HG03432 (cell line): ENCODE results near the gene UBTD1.
"Not testable (repeated sequence)": the region's sequence is repeated elsewhere in the genome, so short reads cannot be mapped to it uniquely, and the experiment has no call there.

Source experiments
- ATAC-seq: cut with Tn5 transposase; IDR thresholded peaks from one replicate; pipeline ENCODE4 v1.9.1; 2021; ENCODE audit warnings: mild to moderate bottlenecking, moderate library complexity; ENCODE audit not compliant: unreplicated experiment

UBTD1 gene

DNA sequence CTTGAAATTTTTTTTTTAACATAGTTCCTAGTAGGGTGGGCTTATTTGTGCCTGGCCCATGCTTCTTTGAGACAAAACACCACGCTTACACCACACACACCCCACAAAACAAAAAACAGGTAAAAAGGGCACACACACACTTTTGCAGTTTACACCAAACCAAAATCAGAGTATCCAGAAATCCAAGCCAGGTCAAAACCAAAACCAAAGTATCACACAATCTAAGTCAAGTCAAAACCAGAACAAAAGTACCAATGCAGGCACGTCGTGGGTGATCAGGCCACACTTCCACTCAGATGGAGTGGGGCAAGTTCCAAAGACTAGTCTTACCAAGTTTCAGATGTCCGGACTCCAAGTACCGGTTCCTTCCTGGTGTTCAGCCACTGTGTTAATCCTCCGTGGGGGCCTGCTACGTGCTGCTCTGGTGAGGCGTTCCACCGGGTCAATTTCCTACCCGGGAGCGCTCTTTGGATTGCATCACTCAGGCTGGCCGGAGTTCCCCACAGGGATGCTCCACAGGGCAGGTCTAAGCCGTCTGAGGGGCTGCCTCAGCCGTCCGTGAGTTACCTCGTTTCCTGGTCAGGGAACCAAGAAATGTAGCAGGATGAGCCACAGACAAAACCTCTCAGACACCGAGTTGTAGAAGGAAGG, 62.1 kb downstream of the UBTD1 start:
- ATAC-seq, result not testable (repeated sequence)

DNA sequence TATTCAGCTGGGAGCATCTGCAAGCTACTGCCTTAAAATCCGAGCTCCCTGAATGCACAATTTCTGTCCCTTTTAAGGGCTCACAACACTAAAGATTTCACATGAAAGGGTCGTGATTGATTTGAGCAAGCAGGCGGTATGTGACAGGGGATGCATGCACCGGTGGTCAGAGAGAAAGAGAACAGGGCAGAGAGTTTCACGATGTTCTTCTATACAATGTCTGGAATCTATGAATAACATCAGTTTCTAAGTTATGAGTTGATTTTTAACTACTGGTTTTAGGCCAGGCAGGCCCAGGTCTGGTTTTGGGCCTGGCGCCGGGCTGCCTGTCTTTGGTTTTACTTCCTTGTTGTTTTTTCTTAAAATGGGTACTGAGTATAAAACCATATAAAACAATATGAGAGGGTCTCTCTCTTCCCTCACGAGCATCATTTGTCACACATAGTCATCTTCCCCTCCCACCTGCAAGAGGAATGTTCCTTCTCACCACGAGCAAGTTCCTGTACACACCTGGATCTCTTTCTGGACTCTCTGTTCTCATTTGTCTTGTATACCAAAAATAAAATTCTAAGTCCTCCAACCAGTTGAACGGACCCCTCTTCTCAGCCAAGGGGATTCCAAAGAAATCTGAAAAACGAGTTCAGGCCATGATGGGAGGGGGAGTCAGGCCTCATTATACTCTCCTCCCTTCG, 62.8 kb downstream of the UBTD1 start:
- not testable (repeated sequence) for ATAC-seq

DNA sequence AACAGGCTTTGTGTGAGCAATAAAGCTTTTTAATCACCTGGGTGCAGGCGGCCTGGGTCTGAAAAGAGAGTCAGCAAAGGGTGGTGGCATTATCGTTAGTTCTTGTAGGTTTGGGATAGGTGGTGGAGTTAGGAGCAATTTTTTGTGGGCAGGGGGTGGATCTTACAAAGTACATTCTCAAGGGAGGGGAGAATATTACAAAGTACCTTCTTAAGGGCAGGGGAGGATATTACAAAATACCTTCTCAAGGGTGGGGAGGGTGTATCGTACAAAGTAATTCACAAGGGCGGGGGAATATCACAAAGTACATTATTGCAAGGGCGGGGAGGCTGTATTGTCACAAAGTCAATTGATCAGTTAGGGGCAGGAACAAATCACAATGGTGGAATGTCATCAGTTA, 63.6 kb downstream of the UBTD1 start:
- ATAC-seq, result not testable (repeated sequence)

DNA sequence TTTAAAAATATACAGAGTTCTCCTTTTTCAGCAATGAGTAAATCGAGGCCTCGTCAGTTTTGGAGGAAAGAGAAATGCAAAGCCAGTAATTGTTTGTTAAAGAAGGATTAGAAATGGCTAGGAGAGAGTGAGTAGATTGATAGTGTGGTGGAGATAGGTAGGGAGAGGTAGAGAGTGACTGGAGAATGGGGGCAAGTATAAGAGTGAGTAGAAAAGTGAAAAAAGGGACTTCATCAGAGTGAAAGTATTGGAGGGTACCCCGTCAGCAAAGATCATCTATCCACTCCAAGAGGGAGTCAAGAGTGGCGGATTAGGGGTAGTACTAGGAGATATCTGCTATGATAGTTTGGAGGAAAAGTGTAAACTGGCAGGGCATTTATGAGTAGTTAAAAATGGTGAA, 64.6 kb downstream of the UBTD1 start:
- ATAC-seq, result no peak

DNA sequence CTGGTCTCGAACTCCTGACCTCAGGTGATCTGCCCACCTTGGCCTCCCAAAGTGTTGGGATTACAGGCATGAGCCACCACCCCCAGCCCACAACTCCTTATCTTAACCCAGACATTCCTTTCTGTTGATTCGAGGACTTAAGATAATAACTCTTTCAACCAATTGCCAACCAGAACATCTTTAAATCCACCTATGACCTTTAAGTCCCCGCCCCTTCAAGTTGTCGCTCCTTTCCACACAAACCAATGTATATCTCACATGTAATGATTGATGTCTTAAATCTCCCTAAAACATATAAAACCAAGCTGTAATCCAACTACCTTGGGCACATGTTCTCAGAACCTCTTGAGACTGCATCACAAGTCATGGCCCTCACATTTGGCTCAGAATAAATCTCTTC, 66.1 kb downstream of the UBTD1 start:
- ATAC-seq, result no peak

DNA sequence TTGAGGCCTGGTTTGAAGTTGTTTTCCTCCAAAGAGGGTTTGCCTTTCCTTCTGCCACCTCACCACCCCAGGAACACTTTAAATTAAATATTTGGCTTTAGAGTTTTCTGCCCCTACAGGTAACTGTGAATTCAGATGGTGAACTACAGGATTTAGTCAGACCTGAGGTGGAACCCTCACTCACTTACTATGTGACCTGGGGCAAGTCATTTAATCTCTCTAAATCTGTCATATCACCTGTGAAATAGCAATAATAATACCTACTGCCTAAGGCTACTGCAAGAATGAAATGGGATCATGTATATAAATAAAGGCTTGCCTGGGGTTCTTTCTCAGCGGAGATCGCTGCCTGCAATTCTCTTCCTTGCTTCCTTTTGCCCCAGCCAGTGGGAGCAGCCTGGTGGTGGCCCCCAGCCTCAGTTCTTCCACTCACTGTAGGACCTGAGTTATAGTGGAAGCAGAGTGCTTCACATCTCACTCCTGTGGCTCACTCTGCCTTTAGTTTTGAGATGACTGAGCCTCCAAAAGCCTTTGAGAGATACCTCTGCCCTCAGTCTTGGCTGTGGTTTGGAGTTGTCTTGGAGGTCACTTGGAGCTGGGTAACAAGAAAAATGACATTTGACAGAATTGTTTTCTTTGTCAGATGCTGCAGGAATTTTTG, 67.7 kb downstream of the UBTD1 start:
- ATAC-seq, result no peak

DNA sequence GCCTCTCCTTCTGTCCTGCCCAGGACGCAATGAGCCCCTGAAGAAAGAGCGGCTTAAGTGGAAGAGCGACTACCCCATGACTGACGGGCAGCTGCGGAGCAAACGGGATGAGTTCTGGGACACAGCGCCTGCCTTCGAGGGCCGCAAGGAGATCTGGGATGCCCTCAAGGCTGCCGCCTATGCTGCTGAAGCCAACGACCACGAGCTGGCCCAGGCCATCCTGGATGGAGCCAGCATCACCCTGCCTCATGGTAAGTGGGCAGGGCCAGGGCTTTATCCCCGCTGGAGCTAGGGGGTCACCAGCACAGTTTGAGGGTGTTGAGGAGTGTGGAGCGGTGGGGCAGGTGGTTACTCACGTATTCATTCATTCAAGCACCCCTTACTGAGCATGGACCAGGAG, 69.2 kb downstream of the UBTD1 start:
- ATAC-seq, result no peak

DNA sequence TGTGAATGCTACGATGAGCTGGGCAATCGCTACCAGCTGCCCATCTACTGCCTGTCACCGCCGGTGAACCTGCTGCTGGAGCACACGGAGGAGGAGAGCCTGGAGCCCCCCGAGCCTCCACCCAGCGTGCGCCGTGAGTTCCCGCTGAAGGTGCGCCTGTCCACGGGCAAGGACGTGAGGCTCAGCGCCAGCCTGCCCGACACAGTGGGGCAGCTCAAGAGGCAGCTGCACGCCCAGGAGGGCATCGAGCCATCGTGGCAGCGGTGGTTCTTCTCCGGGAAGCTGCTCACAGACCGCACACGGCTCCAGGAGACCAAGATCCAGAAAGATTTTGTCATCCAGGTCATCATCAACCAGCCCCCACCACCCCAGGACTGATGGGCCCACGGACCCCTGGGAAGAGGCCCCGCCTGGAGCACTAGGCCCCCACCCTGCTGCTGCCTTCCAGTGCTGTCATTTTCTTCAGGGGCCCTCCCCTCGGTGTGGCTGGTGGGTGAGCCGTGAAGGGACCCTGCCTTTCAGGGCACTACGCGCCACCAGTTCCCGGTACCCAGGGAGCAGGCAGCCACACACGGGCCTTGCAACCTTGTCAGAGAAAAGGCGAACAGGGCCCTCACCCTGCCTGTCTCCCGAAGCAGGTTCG, 71.5 kb downstream of the UBTD1 start:
- no peak for ATAC-seq

DNA sequence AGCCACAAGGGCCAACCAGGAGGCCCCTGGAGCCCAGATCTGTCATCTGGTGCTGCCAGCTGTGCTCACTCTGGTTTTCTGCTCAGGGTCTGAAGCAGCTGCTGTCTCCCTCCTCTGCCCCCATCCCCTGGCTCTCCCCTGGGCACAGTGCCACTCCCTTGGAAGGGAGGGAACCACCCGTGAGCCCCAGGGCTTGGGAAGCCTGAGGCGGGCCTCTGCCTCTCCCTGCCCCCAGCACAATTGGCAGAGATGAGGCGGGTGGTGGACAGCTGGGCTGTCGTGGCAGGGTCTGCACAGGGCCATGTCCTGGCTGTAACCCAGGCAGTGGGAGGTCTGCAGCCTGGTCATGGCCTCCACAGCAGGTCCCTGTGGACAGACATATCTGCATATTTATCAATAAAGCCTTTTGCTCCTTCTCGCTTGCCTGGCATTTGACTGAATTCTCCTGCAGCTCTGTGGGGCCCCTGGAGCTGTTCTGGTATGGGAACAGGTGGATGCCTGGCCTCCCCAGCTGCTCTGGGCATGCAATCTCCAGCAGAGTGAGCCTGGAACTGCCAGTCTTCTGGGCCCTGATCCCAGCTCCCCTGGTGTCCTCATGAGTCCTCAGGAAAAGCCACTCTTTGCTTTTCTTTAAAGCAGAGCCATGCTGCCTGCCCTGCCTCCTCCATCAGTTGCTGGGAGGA, 72.2 kb downstream of the UBTD1 start:
- no peak for ATAC-seq

DNA sequence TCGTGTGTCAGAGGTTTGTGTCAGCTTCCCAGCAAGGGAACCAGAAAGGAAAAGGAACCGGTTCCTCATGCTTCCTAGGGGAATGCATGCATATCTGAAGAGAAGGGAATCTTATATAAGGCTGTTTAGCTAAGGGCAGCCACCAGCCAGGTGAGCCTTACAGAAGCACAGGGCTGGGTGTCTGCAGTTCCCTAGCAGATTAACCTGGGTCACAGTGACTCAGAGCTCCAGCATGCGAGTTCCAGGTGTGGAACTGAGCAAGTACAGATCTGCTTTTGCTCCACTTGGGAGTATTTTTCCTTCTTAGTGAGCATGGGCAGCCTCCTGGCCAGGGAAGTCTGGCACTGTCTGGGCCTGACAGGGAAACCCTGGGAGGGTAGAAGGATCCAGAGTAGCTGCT, 72.9 kb downstream of the UBTD1 start:
- ATAC-seq, result no peak

DNA sequence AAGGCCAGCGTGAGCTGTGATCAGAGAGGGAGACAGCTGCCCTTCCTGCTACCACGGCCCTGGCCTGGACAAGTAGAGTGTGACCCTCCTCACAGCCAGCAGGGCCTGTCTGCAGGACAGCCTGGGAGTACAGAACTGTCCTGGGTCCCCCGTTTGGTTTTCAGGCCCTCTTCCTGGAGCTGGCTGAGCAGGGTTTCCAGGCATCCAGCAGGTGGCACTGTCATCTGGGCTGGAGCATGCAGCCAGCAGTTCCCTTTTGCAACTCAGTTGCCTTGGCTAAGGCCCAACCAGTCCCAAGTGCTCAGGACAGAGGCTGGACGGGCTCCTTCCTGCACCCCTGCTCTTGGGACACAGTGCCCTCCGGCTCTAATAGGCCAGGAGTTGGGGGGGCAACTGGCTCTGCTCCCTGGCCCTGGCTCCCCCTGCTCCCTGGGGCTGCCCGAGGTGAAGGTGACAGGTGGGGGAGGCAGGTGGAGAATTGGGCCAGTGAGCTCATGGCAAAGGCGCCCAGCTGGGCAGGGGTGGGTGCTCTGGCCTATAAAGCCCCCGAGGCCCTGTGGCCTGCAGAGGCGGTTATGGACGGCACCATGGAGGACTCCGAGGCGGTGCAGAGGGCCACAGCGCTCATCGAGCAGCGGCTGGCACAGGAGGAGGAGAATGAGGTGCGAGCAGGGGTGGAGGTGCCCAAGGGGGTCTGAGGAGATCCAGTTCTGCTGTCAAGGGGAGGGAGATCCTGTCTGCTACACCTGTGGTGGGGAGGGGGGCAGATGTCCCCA, 73.7 kb downstream of the UBTD1 start, which contains the start of gene ANKRD2:
Gene ANKRD2, plus strand, starts transcription at position 566 of the 776 bp plus-strand sequence. Its CDS starts 10 bp downstream, at position 576.
- peak; percentile 64 for ATAC-seq

DNA sequence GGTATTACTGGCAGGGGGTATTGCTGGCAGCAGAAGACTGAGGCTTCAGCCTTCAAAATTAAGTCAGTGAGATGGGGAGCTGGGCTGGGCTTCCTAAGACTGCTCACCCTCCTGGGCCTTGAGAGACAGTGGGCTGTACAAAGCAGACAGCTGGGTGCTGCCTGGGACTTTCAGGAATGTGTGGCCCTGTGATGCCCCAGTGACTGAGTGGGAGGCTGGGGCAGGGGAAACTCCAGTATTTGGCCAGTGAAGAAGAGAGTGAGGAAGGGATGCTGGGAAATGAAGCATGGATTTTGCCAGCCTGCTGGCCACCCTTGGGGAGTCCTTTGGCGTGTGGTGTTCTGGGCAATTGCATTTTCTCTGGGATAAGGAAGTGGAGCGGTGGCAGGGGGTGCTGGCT, 74.3 kb downstream of the UBTD1 start:
- no peak for ATAC-seq

DNA sequence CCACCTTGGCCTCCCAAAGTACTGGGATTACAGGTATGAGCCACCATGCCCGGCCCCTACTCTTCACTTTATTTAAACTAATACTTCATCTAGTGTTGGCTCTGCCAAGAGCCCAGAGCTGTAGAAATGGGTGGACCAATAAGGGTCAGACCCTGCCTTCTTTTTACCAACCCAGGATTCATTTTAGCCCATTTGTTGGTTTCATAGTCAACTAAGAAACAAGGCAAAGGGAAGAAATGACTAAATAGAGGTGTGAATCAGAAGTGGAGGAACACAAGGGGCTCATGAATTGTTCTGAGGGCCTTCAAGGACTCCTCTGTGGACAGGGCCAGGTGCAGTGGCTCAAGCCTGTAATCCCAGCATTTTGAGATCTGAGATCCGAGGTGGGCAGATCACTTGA, 74.9 kb downstream of the UBTD1 start:
- ATAC-seq, result no peak

DNA sequence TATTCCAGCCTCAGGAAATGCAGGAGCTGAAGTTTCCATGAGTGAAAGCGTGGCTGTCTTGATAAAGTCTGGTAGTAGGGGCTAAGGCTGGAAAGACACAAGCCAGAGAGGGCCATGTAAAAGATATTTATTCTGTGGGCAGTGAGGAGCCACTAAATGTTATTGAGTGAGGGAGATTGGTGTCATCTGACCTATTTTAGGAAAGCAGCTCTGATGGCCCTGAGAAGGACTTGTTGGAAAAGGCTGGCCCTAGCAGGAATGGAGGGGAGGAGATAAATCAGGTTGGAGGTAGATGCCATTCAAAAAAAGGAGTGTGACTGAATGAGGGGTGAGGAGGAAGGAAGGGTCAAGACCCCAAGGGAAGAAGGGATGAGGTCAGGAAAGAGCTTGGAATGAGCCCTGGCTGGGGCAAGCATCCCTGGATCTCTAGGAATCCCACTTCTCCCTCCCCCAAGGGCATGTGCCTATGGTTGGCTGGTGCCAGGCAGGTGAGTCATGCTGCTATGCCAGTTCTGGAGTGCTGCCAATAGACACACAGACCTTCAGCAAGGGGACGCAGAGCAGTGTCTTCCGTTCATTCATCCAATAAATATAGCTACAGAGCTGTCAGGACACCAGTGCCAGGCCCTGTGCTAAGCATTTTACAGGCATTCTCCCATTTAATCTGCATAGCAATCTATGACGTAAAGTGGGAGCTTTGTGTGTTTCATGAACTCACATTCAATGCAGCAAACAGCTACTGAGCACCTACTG, 75.8 kb downstream of the UBTD1 start:
- ATAC-seq, result no peak

DNA sequence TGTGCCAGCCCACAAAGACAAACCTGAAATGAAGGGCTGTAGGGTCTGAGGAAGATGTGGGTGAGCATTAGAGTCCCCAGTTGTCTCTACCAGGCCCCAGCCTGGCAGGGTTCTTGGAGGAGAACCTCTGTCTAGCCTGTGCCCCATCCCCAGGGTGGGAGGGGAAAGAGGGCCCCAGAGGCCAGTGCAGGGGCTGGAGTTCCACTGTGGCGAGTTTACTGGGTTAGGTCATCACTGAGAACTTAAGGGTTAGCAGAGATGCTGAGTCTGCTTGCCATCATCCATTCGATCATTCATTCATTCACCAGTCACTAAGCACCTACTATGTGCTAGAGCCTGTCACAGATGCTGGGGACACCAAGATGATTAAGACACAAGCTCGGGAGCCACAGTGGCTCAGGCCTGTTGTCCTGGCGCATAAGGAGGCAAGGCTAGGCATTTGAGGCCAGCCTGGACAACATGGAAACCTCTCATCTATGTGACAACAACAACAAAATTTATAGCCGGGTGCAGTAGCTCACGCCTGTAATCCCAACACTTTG, 76.5 kb downstream of the UBTD1 start:
- no peak for ATAC-seq

DNA sequence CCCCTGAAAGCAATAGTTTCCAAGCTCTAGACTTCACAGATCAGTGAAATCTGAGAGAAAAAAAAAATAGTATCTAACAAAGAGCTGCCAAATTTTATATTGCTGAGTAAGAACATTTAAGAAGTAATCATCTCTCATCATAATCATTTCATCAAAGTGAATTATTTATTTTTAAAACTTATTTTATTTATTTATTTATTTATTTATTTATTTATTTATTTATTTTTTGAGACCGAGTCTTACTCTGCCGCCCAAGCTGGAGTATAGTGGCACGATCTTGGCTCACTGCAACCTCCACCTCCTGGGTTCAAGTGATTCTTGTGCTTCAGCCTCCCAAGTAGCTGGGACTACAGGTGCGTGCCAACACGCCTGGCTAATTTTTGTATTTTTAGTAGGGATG, 77.8 kb downstream of the UBTD1 start:
- not testable (repeated sequence) for ATAC-seq

DNA sequence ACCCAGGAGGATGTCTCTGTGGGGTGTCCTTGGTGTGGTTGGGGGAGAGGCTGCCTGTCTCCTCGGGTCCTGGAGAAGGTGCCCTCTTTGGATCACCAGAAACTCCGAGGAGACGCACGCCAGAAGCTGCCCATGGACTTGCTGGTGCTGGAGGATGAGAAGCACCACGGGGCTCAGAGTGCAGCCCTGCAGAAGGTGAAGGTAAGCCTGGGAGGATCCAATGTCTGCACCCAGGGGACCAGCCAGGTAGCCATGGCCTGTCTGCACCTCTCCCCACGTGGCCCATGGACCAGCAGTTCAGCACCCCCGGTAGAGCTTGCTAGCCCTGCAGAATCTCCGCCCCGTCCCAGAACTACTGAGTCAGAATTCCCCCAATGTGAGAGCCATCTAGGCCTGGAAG, 79.0 kb downstream of the UBTD1 start:
- ATAC-seq, result no peak

DNA sequence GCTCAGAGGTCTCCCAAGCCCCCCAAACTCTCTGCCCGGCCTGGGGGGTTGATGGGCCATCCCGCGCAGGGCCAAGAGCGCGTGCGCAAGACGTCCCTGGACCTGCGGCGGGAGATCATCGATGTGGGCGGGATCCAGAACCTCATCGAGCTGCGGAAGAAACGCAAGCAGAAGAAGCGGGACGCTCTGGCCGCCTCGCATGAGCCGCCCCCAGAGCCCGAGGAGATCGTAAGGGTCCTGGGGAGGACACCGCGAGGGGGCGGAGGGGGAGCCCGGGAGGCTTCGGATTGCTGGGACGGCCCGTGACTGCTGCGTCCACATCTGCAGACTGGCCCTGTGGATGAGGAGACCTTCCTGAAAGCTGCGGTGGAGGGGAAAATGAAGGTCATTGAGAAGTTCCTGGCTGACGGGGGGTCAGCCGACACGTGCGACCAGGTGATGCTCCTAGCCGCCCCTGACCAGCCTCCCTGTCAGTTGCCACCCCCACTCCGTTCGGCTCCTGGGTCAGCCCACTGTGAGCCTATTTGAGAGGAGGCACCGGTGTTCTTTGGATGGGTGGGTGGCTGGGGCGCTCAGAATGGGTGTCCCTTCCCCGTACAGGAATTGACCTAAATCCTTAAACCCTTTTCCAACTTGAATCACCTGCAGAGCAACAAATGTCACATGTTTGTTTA, 79.6 kb downstream of the UBTD1 start:
- ATAC-seq, result no peak
